H9 (cell line): Measurements from ENCODE around the gene MX1. TPM values are rescaled to one million over a fixed set of nuclear protein-coding genes. Genes with fewer than 3 reads are reported as not detected.

ENCODE experiments used
- DNase-seq: peaks from one replicate; pipeline ENCODE4 v3.0.0-alpha.2; 2017
- H2AFZ ChIP-seq: one replicate; pipeline ENCODE4 v1.6.1; 2013; ENCODE audit warnings: mild to moderate bottlenecking, low read length, control low read depth, moderate library complexity
- H2AK5ac ChIP-seq: 2 replicates; pipeline ENCODE4 v1.6.1; 2013; ENCODE audit warnings: low read length, control low read depth, mixed read lengths; ENCODE audit not compliant: insufficient read length
- H2BK120ac ChIP-seq: one replicate; pipeline ENCODE4 v1.6.1; 2013; ENCODE audit warnings: low read depth, mild to moderate bottlenecking, low read length, control low read depth, inconsistent platforms; ENCODE audit not compliant: poor library complexity, severe bottlenecking
- H2BK12ac ChIP-seq: 2 replicates; pipeline ENCODE4 v1.6.1; 2013; ENCODE audit warnings: low read length, control low read depth, mixed read lengths, low read depth; ENCODE audit not compliant: insufficient read length
- H2BK15ac ChIP-seq: 2 replicates; pipeline ENCODE4 v1.6.1; 2013; ENCODE audit warnings: low read depth, low read length, control low read depth
- H2BK20ac ChIP-seq: one replicate; pipeline ENCODE4 v1.6.1; 2013; ENCODE audit warnings: low read depth, mild to moderate bottlenecking, low read length, control low read depth, inconsistent platforms; ENCODE audit not compliant: poor library complexity, severe bottlenecking
- H2BK5ac ChIP-seq: 2 replicates; pipeline ENCODE4 v1.6.1; 2013; ENCODE audit warnings: low read length, control low read depth, mixed read lengths; ENCODE audit not compliant: insufficient read length
- H3K14ac ChIP-seq: 2 replicates; pipeline ENCODE4 v1.6.1; 2013; ENCODE audit warnings: low read length, control low read depth; ENCODE audit not compliant: insufficient read depth
- H3K18ac ChIP-seq: 2 replicates; pipeline ENCODE4 v1.6.1; 2013; ENCODE audit warnings: low read depth, mild to moderate bottlenecking, mixed read lengths, low read length, control low read depth; ENCODE audit not compliant: insufficient read length
- H3K23ac ChIP-seq: 2 replicates; pipeline ENCODE4 v1.6.1; 2013; ENCODE audit warnings: low read length, control low read depth, mixed read lengths, low read depth; ENCODE audit not compliant: insufficient read length
- H3K23me2 ChIP-seq: 2 replicates; pipeline ENCODE4 v1.6.1; 2013; ENCODE audit warnings: low read depth, mild to moderate bottlenecking, mixed read lengths, low read length, control low read depth; ENCODE audit not compliant: insufficient read length, poor library complexity, severe bottlenecking
- H3K27ac ChIP-seq: 2 replicates; pipeline ENCODE4 v1.5.1; 2013; ENCODE audit warnings: low read length, control low read depth, mixed read lengths, low read depth; ENCODE audit not compliant: insufficient read length
- H3K27me3 ChIP-seq: 2 replicates; pipeline ENCODE4 v1.6.1; 2013; ENCODE audit warnings: low read length, control low read depth, inconsistent platforms; ENCODE audit not compliant: insufficient read depth
- H3K4ac ChIP-seq: 2 replicates; pipeline ENCODE4 v1.6.1; 2013; ENCODE audit warnings: low read depth, mild to moderate bottlenecking, control low read depth, inconsistent platforms, low read length, moderate library complexity
- H3K4me1 ChIP-seq: 2 replicates; pipeline ENCODE4 v1.6.1; 2013; ENCODE audit warnings: low read length, control low read depth, inconsistent platforms; ENCODE audit not compliant: insufficient read depth
- H3K4me2 ChIP-seq: 2 replicates; pipeline ENCODE4 v1.6.1; 2013; ENCODE audit warnings: low read length, control low read depth, mixed read lengths; ENCODE audit not compliant: insufficient read length, insufficient read depth
- H3K56ac ChIP-seq: 2 replicates; pipeline ENCODE4 v1.6.1; 2013; ENCODE audit warnings: low read depth, mild to moderate bottlenecking, mixed read lengths, low read length, control low read depth; ENCODE audit not compliant: insufficient read length
- H3K79me1 ChIP-seq: 2 replicates; pipeline ENCODE4 v1.6.1; 2013; ENCODE audit warnings: low read depth, mild to moderate bottlenecking, moderate library complexity, low read length, control low read depth, inconsistent platforms; ENCODE audit not compliant: insufficient read depth, poor library complexity, severe bottlenecking
- H3K79me2 ChIP-seq: 2 replicates; pipeline ENCODE4 v1.6.1; 2013; ENCODE audit warnings: low read length, control low read depth, inconsistent platforms; ENCODE audit not compliant: insufficient read depth
- H3K9ac ChIP-seq: 2 replicates; pipeline ENCODE4 v1.6.1; 2013; ENCODE audit warnings: low read length, control low read depth, mixed read lengths; ENCODE audit not compliant: insufficient read length; ENCODE audit errors: extremely low read depth
- H3K9me3 ChIP-seq: one replicate; pipeline ENCODE4 v1.6.1; 2013; ENCODE audit warnings: low read depth, low read length, inconsistent platforms; ENCODE audit not compliant: control insufficient read depth
- H3T11ph ChIP-seq: one replicate; pipeline ENCODE4 v1.6.1; 2013; ENCODE audit warnings: mild to moderate bottlenecking, low read length, control low read depth, inconsistent platforms
- H4K20me1 ChIP-seq: one replicate; pipeline ENCODE4 v1.6.1; 2013; ENCODE audit not compliant: control insufficient read depth, insufficient read length, insufficient read depth
- H4K5ac ChIP-seq: 2 replicates; pipeline ENCODE4 v1.6.1; 2013; ENCODE audit warnings: low read depth, mild to moderate bottlenecking, mixed read lengths, low read length, control low read depth; ENCODE audit not compliant: insufficient read length
- H4K8ac ChIP-seq: replicated peaks from 2 replicates; pipeline ENCODE4 v1.6.1; 2013; ENCODE audit warnings: low read length, control low read depth, mixed read lengths, low read depth; ENCODE audit not compliant: insufficient read length
- H4K91ac ChIP-seq: 2 replicates; pipeline ENCODE4 v1.6.1; 2013; ENCODE audit warnings: low read depth, mild to moderate bottlenecking, moderate library complexity, mixed read lengths, low read length, control low read depth; ENCODE audit not compliant: insufficient read length
- H3K27ac Mint-ChIP-seq, 3 experiments: 2 replicates in 2 of 3; 3 replicates in 1 of 3; pipeline ENCODE4 v1.8.0; 2020 to 2021; ENCODE audit warnings: mixed read lengths in 3 of 3, mild to moderate bottlenecking in 1 of 3, moderate library complexity in 1 of 3
- H3K27me3 Mint-ChIP-seq: 2 replicates; pipeline ENCODE4 v1.8.0; 2021; ENCODE audit warnings: low read depth, mild to moderate bottlenecking, moderate library complexity, mixed read lengths
- H3K36me3 Mint-ChIP-seq, 3 experiments: 2 replicates in 2 of 3; 3 replicates in 1 of 3; pipeline ENCODE4 v1.8.0; 2020 to 2021; ENCODE audit warnings: low read depth in 3 of 3, mixed read lengths in 3 of 3; ENCODE audit not compliant: insufficient read depth in 1 of 3
- H3K4me1 Mint-ChIP-seq, 2 experiments: 2 replicates each; pipeline ENCODE4 v1.8.0; 2020; ENCODE audit warnings: mixed read lengths in 2 of 2
- H3K4me3 Mint-ChIP-seq, 2 experiments: 2 replicates in 1 of 2; 3 replicates in 1 of 2; pipeline ENCODE4 v1.8.0; 2020 to 2021; ENCODE audit warnings: mild to moderate bottlenecking in 2 of 2, mixed read lengths in 2 of 2, moderate library complexity in 1 of 2
- H3K9me3 Mint-ChIP-seq, 2 experiments: 2 replicates in 1 of 2; 3 replicates in 1 of 2; pipeline ENCODE4 v1.8.0; 2020; ENCODE audit warnings: mild to moderate bottlenecking in 2 of 2, mixed read lengths in 2 of 2, moderate library complexity in 1 of 2
- WGBS: extraction: QIAGEN DNeasy Blood & Tissue Kit; methylation state at CpG from one replicate; pipeline ENCODE4 v1.1.7; 2013; ENCODE audit warnings: missing lambda C conversion rate, low lambda C conversion rate, mixed read lengths; ENCODE audit not compliant: insufficient read length; ENCODE audit errors: extremely low coverage; 5-methylcytosine and 5-hydroxymethylcytosine counted together
- total RNA-seq: library from RNA; stranded (reverse); gene quantifications from 2 replicates; pipeline ENCODE4 v1.2.1, GENCODE V29; 2021
- TF ChIP-seq, protein P1 (sequence below): fragments of 200-600 bp; sonication (generic); conservative IDR thresholded peaks from 3 replicates; pipeline ENCODE4 v1.8.0; 2021; ENCODE audit warnings: antibody characterized with exemption, mild to moderate bottlenecking

Gene MX1
- total RNA-seq, 1 experiment from 2014 or later: 6.3 TPM

DNA sequence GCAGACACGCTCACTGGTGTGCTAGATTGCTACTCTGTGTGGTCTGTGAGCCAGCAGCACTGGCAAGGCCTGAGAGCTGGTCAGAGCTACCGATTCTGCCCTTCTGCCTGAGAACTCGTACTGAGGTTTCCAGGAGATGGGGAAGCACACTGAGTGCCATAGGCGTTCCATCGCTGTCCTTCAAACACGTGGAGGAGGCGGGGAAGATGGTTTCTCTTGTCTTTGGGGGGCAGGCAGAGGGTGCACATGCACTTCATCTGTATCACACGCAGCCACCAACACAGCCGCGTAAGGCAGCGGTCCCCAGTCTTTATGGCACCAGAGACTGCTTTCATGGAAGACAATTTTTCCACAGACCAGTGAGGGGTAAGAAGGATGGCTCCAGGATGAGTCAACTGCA lies 23.8 kb upstream of the MX1 start:
- whole genome bisulfite sequencing: no CpG with 5 or more reads among the region's 11 CpGs

More for the DNA sequence above, 23.8 kb upstream of the MX1 start:
- H3K9ac ChIP-seq: no peak overlapping the region
- H3K4ac ChIP-seq: no peak overlapping the region
- H3K56ac ChIP-seq: no peak overlapping the region
- no peak overlapping the region for H2BK20ac ChIP-seq
- H3K79me1 ChIP-seq: no peaks in the 10 kb centered on the region
- H3K27ac ChIP-seq: no peak overlapping the region
- H3K27me3 Mint-ChIP-seq: peaks cover 2% of the 10 kb centered on the region
- no peak overlapping the region for H2AFZ ChIP-seq
- no peak overlapping the region for H4K8ac ChIP-seq
- H3K9me3 Mint-ChIP-seq: no peaks in the 10 kb centered on the region; a peak in 1 of 5 replicates
- H3K79me2 ChIP-seq: no peaks in the 10 kb centered on the region
- no peak overlapping the region for H3K14ac ChIP-seq
- H3K9me3 ChIP-seq: no peaks in the 10 kb centered on the region
- DNase-seq: peak; percentile 14
- no peak overlapping the region for H2BK12ac ChIP-seq
- no peak overlapping the region for H3K27ac Mint-ChIP-seq
- H3K4me2 ChIP-seq: no peak overlapping the region
- no peak overlapping the region for H2BK15ac ChIP-seq
- H2AK5ac ChIP-seq: no peak overlapping the region
- TF ChIP-seq, protein P1, sequence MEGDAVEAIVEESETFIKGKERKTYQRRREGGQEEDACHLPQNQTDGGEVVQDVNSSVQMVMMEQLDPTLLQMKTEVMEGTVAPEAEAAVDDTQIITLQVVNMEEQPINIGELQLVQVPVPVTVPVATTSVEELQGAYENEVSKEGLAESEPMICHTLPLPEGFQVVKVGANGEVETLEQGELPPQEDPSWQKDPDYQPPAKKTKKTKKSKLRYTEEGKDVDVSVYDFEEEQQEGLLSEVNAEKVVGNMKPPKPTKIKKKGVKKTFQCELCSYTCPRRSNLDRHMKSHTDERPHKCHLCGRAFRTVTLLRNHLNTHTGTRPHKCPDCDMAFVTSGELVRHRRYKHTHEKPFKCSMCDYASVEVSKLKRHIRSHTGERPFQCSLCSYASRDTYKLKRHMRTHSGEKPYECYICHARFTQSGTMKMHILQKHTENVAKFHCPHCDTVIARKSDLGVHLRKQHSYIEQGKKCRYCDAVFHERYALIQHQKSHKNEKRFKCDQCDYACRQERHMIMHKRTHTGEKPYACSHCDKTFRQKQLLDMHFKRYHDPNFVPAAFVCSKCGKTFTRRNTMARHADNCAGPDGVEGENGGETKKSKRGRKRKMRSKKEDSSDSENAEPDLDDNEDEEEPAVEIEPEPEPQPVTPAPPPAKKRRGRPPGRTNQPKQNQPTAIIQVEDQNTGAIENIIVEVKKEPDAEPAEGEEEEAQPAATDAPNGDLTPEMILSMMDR: no peak
- H3K36me3 Mint-ChIP-seq: peaks cover 0 to 11% (median 0%) of the 10 kb centered on the region in 3 experiments; a peak in 2 of 7 replicates
- H4K91ac ChIP-seq: no peak overlapping the region
- no peak overlapping the region for H2BK5ac ChIP-seq
- H3K18ac ChIP-seq: no peak overlapping the region
- no peaks in the 10 kb centered on the region for H3K4me1 ChIP-seq
- H3K23ac ChIP-seq: no peak overlapping the region
- no peak overlapping the region for H3K4me3 Mint-ChIP-seq
- H3T11ph ChIP-seq: no peak overlapping the region
- H4K5ac ChIP-seq: no peak overlapping the region
- no peaks in the 10 kb centered on the region for H3K27me3 ChIP-seq
- H3K4me1 Mint-ChIP-seq: peaks cover 4 to 5% of the 10 kb centered on the region in 2 experiments
- no peaks in the 10 kb centered on the region for H4K20me1 ChIP-seq
- H2BK120ac ChIP-seq: no peak overlapping the region
- H3K23me2 ChIP-seq: no peaks in the 10 kb centered on the region
